Type B pancreatic cell (in vitro differentiated cells): Measurements from ENCODE around the gene S1PR5. TPM values are rescaled to one million over a fixed set of nuclear protein-coding genes. Genes with fewer than 3 reads are reported as not detected.

ENCODE experiments used
- DNase-seq: peaks from one replicate; pipeline ENCODE4 v3.0.0; 2021; ENCODE audit warnings: mixed read lengths; ENCODE audit not compliant: unreplicated experiment; ENCODE audit errors: extremely low spot score
- H3K27ac Mint-ChIP-seq: 2 replicates; pipeline ENCODE4 v1.8.0; 2021; ENCODE audit warnings: mild to moderate bottlenecking, mixed read lengths
- H3K27me3 Mint-ChIP-seq: 2 replicates; pipeline ENCODE4 v1.8.0; 2021; ENCODE audit warnings: mixed read lengths
- H3K36me3 Mint-ChIP-seq: 2 replicates; pipeline ENCODE4 v1.8.0; 2021; ENCODE audit warnings: mixed read lengths
- H3K4me1 Mint-ChIP-seq: one replicate; pipeline ENCODE4 v1.8.0; 2021; ENCODE audit warnings: mixed read lengths; ENCODE audit not compliant: unreplicated experiment
- H3K4me3 Mint-ChIP-seq: 2 replicates; pipeline ENCODE4 v1.8.0; 2021; ENCODE audit warnings: mild to moderate bottlenecking, mixed read lengths
- H3K9me3 Mint-ChIP-seq: 2 replicates; pipeline ENCODE4 v1.8.0; 2021; ENCODE audit warnings: mixed read lengths
- CTCF ChIP-seq: fragments of 200-600 bp; sonication (generic); conservative IDR thresholded peaks from 2 replicates; pipeline ENCODE4 v1.5.0; 2021; ENCODE audit warnings: antibody characterized with exemption, mild to moderate bottlenecking
- total RNA-seq: library from RNA; stranded (reverse); gene quantifications from 2 replicates; pipeline ENCODE4 v1.2.1, GENCODE V29; 2021; ENCODE audit warnings: low replicate concordance

The S1PR5 gene
- total RNA-seq, 1 donor from 2014 or later: 1.1 TPM

GRCh38 chr19:10562609-10563008 is 45.4 kb upstream of the S1PR5 start:
- Mint-ChIP-seq H3K9me3 (no peaks in the 10 kb centered on the region), H3K27me3 (no peaks in the 10 kb centered on the region), H3K4me3 (no peak overlapping the region), H3K4me1 (peaks cover 25% of the 10 kb centered on the region), H3K36me3 (no peaks in the 10 kb centered on the region), H3K27ac (no peak overlapping the region)
- no peak for TF ChIP-seq CTCF
- no peak for DNase-seq

DNA sequence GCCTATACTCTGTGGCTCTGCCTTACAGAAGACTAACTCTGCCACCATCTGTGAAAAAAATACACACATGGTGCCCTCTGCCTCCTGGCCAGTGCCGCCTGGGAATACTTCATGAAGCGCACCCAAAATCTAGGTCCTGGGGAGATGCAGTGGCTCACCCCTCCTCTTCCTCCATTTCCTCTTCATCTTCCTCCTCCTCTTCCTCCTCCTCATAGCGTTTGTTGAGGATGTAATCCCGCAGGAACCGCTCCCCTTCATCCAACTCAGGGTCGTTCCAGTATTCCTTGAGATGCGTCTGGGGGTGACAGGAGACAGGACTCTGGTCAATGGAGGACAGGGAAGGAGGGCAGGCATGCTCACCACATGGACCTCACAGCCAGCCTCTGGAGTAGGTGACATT is 42.9 kb upstream of the S1PR5 start:
- no peak for DNase-seq
- no peaks in the 10 kb centered on the region for H3K36me3 Mint-ChIP-seq
- H3K27ac Mint-ChIP-seq: no peak overlapping the region
- TF ChIP-seq CTCF: no peak
- H3K9me3 Mint-ChIP-seq: no peaks in the 10 kb centered on the region
- H3K4me1 Mint-ChIP-seq: peaks cover 8% of the 10 kb centered on the region
- no peak overlapping the region for H3K4me3 Mint-ChIP-seq
- H3K27me3 Mint-ChIP-seq: no peaks in the 10 kb centered on the region

GRCh38 chr19:10557603-10558197 is 40.5 kb upstream of the S1PR5 start:
- Mint-ChIP-seq H3K4me3 (no peak overlapping the region), H3K9me3 (no peaks in the 10 kb centered on the region), H3K4me1 (no peaks in the 10 kb centered on the region), H3K27me3 (no peaks in the 10 kb centered on the region), H3K27ac (no peak overlapping the region), H3K36me3 (no peaks in the 10 kb centered on the region)
- no peak for DNase-seq
- no peak for TF ChIP-seq CTCF

- DNase-seq: no peak
- H3K27ac Mint-ChIP-seq: no peak overlapping the region
- no peaks in the 10 kb centered on the region for H3K27me3 Mint-ChIP-seq
- H3K36me3 Mint-ChIP-seq: no peaks in the 10 kb centered on the region
- no peaks in the 10 kb centered on the region for H3K4me1 Mint-ChIP-seq
- no peaks in the 10 kb centered on the region for H3K9me3 Mint-ChIP-seq
- no peak for TF ChIP-seq CTCF
- no peak overlapping the region for H3K4me3 Mint-ChIP-seq
Measured at GRCh38 chr19:10555610-10555973, 38.3 kb upstream of the S1PR5 start.

DNA sequence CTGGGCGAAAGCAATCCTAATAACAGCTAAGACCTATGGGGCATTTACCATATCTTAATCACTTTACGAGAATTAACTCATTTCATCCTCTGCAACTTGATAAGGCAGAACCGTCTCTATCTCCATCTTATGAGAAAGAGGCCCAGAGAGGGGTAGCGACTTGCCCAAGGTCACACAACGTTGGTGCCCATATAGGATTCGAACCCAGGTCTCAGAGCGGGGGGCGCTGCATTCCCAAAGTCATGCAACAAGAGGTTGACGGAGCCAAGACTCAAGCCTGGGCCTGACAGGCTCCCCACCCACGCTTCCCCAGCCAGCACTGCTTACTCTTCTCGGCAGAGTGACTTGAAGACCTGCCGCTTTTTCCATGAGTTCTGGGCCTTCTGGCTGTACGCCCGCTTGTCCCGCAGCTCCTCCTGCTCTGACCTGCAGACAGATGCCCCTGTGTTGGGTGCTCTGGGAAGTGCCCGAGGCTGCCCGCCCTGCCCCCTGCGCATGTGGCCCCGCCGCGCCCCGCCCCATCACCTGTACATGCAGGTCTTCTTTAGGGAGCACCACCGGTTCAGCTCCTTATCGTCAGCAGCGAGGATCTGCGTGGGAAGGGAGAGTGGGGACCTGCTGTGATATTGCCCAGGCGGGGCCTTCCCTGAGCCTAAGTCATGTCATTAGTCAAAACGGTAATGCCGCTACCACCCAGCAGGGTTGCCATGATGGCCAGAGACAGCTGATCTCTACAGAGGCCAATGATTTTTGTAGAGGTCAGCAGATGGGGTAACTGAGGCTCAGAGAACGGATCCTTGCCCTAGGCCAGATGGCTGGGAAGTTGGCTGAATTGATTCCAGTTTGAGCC is 37.7 kb upstream of the S1PR5 start:
- no peaks in the 10 kb centered on the region for H3K36me3 Mint-ChIP-seq
- no peak overlapping the region for H3K4me3 Mint-ChIP-seq
- H3K9me3 Mint-ChIP-seq: no peaks in the 10 kb centered on the region
- TF ChIP-seq CTCF: no peak
- no peak for DNase-seq
- no peaks in the 10 kb centered on the region for H3K4me1 Mint-ChIP-seq
- no peaks in the 10 kb centered on the region for H3K27me3 Mint-ChIP-seq
- H3K27ac Mint-ChIP-seq: no peak overlapping the region
